ENCODE data around the gene TEAD3. TPM values are rescaled to one million over a fixed set of nuclear protein-coding genes. Genes with fewer than 3 reads are reported as not detected.
A peak's percentile ranks its signal among the peaks of the same experiment; 100 is the strongest.

TEAD3 gene
- total RNA-seq, 1 donor from 2014 or later, result 19.4 TPM

DNA sequence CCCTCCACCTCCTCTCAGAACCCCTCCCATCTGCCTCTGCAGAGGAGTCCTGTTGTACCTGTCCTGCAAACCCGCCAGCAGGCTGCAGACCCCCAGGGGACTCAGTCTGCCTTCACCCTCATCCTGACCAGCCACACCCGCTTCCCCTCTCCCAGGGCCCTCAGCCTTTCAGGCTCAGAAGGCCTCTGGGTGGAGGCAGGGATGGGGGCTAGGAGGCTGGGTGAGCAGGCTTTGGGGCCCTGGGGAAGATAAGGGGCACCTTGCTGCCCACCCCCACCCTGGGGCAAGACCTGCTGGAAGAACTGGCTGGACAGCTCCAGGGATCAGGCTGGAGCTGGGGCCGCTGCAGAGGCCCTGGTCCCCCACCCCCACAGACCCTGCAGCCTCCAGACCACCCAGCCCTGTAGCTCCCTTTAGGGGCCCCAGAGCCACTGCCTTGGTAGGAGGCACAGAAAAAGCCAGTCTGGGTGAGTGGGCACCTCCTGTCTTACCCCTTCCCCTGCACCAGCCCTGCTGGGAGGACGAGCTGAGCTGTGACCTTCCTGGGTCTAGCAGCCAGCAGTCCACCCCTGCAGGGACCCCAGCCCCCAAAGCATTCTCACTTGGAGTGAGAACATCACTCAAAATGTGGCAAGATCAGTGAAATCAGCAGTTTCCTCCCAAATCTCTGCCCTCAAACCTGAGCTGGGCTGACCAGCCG is 5.2 kb downstream of the TEAD3 start:
- DNase-seq, result no peak

- DNase-seq, result no peak
Measured at GRCh38 chr6:35490821-35491557, 5.9 kb downstream of the TEAD3 start.

- peak; percentile 95 for DNase-seq
Measured at GRCh38 chr6:35489995-35490791, 6.7 kb downstream of the TEAD3 start.

- no peak for DNase-seq
Measured at GRCh38 chr6:35489066-35489465, 7.8 kb downstream of the TEAD3 start.

DNA sequence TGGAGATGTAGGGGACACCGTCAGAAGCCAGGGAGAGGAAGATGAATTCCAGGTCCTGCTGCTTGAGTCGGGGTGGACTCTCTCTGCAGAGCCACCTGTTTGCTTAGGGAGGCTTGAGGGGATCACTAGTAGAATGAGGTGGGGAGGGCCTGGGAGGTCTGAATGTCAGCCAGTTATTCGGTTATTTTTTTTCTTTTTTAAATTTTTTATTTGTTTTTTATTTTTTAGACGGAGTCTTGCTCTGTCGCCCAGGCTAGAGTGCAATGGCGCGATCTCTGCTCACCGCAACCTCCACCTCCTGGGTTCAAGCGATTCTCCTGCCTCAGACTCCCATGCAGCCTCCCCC is 8.4 kb downstream of the TEAD3 start:
- no peak for DNase-seq

DNA sequence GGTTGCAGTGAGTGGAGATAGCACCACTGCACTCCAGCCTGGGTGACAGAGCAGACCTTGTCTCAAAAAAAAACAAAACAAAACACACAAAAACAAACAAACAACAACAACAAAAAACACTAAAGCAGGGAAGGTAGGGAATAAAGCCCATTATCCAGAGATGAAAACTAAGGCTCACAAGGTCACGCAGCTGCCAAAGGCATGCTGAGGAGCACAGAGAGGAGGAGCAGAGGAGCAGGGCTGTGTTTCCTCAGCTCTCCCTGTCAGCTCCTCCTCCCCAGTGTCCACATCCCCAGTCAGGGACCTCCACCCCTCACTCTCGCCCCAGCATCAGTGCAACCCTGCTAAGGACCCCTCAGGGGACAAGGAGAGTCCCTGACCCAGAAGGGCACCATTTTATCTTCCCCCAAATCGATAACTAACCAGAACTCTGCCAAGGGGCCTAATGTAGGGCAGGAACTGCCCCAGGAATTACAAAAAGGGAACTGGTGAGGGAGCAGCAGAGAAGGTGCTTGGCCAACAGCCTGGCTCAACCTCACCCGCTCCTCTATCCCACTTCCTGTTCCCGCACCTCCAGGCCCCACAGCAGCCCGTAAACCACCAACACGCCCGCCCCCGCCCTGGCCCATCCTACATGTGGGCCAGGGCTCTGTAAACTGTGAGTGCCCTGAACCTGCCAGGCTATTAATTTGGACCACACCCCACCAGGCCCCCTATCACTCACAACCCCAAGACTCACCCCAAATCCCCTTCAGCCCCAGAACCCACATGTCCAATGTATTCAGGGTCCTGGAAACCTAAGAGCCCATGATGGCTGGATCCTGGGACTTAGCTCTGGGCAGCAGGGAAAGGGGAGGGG is 9.0 kb downstream of the TEAD3 start:
- peak; percentile 42 for DNase-seq

DNA sequence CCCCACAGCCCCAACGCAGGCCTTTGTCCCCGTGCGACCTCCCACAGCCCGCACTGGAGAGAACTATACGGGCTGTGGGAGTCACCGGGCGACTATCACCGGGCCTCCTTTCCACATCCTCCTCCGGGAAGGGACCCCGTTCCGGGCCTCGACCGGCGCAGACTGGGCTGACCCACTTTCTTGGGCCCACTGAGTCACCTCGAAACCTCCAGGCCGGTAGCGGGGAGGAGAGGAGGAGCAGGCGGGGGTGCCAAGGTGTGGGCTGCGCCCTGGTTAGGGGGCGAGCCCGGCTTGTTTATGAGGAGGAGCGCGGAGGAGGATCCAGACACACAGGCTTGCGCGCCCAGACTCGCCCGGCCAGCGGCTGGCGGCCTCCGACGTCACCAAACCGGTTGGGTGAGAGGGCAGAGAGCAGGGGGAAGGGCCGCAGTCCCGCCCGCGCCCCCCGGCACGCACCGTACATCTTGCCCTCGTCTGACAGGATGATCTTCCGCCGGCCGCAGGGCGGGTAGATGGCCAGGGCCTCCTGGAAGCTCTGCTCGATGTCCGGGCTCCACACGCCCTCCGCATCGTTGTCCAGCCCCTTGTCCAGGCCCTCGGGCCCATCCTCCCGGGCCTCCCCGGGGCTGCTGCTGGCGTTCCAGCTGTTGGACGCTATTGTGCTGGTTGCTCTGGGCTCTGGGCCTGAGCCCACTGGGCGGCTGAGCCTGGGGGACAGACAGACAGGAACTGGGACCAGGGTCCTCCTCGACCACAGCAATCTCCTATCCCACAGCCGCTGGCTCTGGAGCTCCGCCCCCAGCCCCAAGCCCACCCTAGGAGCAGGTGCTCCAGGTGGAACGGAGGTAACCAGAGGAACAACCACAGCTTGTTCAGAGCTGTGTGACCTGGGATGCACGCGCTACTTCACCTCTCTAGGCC is 10.6 kb downstream of the TEAD3 start:
- peak; percentile 73 for DNase-seq

DNA sequence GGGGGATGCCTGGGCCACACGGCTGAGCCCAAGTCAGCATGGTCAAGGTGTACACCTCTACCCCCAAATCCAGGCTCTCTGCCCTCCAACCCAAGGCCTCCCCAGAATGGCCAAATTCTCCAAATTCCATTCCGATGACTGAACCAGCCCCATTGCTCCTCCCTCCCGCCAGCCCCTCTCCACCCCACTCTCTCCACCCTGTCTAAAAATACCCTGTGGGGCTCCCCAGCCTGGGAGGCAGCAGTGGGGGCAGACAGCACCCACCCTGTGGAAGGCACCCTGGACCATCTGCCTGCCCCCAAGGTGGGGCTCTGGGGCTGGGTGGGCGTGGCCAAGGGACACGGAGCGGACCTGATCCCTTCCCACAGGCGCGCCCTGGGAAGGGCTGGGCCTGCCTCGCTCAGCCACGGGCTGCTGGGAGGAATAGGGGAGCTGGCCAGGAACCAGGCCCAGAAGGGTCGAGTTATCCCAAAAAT is 11.4 kb downstream of the TEAD3 start:
- DNase-seq, result peak; percentile 74

DNA sequence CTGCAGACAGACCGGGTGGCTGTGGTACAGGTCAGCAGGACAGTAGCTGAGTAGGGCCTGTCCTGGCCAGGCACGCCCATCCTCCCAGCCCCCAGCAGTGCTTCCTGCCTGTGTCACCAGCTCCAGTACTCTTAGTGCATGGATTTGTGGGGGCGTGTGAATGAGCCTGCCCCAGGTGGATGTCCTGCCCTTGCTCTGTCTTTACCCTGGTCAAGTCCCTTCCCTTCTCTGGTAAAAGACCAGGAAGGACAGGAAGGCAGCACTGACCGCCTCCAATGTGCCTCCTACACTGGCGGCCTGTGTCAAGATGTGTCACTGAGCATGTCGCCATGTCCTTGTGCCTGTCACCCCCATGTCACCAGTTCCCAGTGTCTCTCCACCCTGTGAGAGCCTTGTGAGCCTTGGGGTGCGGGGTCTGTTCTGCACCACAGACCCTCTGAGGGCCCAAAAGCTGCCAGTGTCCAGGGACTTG is 11.9 kb downstream of the TEAD3 start:
- DNase-seq, result no peak

- no peak for DNase-seq
Measured at GRCh38 chr6:35483893-35484645, 12.8 kb downstream of the TEAD3 start.

- DNase-seq, result peak; percentile 62
Measured at GRCh38 chr6:35483490-35483889, 13.4 kb downstream of the TEAD3 start.

DNA sequence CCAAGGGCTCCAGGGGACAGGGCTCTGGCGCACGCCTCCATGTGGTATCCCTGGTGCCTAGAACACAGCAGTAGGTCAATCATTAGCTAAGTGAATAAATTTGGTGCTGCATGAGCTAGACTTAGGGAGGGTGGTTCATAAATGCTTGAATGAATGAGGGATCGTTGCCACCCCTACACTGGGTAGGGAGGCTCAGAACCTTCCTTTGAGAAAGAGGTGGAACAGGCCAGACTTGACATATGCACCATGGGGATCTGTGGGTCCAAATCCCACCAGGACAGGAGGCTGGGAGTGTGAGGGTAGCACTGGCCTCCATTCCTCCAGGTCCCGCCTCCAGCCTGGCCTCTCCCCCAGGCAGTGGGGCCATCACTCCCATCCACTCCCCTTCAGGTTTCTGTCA is 13.8 kb downstream of the TEAD3 start:
- DNase-seq, result no peak

DNA sequence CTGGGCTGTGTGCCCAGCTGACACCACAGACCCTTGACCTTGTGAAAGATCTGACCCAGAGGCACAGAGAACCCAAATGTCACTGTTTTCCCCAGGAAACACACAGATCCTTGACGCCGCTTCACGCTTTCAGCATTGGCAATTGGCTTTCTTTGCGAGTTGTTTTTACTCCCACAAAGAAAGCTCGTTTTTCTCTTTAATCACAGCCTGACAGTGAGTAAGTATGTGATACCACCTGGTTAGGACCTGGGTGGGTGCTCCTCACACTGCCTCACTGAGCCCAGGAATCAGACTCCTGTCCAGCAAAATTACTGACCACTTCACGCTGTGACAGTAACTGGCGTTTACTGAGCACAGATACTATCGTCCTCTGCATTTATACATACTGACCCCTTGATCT is 15.7 kb downstream of the TEAD3 start:
- no peak for DNase-seq

GRCh38 chr6:35480176-35480575 is 16.7 kb downstream of the TEAD3 start:
- no peak for DNase-seq

DNA sequence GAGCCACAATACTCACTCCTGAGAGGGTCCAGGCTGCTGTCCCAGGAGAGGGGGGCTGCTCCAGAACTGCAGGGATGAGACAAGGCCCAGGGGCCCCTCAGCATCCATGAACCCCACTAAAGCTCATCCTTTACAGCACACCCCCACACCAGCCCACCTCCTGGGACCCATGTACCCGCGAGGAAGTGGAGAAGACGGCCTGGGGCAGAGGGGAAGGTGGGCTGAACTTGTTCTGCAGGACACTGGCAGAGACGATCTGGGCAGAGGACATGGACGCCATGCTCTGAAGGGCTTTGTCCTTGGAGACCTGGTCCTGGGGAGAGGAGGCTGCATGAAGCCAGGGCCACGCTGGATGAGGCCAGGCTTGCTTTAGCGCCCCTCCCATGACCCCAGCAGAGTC is 18.6 kb downstream of the TEAD3 start:
- no peak for DNase-seq

GRCh38 chr6:35477551-35478179 is 19.2 kb downstream of the TEAD3 start:
- DNase-seq, result no peak

DNA sequence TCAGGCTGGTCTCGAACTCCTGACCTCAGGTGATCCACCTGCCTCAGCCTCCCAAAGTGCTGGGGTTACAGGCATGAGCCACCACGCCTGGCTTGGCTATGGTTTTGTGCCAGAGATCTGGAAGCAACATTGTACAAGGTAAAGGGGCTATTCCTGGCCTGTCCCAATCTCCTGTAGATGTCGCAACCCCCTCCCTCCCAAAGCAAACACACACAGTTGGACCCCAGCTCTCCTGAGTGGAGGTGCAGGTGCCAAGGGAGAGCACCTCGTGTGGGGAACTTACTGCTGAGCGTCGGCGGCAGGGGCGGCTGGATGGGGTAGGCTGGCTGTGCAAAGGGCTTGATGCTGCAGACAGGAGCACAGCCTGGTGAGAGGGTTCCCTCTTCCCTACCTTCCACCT is 19.9 kb downstream of the TEAD3 start:
- no peak for DNase-seq

GRCh38 chr6:35476004-35476403 is 20.9 kb downstream of the TEAD3 start:
- DNase-seq, result no peak

DNA sequence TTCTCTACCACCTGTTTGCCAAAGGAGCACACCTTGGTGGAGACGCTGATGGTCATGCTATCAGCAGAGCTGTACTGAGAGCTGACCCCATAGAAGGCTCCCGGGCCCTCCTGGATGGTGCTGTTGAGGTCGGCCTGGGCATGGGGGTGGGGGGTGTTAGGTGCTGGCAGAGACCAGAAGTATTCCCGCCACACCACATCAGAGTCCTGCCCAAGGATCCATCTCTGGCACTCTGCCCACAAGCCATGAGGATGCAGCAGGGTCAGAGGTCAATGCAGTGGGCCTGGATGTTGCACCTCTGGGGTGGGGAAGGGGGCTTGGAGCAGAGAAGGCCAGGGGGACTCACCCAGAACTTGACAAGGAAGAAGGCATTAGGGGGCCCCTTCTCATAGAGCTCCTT is 21.3 kb downstream of the TEAD3 start:
- no peak for DNase-seq

Data from tongue (tissue), 2 donors.